ENCODE data around the gene TANGO6.

The TANGO6 gene

GRCh38 chr16:68961778-68962402 is 118.6 kb downstream of the TANGO6 start:
- no peak overlapping the region for H3K4me3 ChIP-seq (ENCODE audit: low read length)
- no peak overlapping the region for H3K4me2 ChIP-seq (ENCODE audit: low read depth, low read length)
- H3K27ac ChIP-seq (ENCODE audit: low read length), result no peak overlapping the region
- no peaks in the 10 kb centered on the region for H3K9me2 ChIP-seq (replicated peaks; ENCODE audit: insufficient read depth, low read length)
- H3K9ac ChIP-seq (ENCODE audit: low read length), result no peak overlapping the region
- DNase-seq, result no peak
- H3F3A ChIP-seq (ENCODE audit: insufficient read depth, low read length), result no peaks in the 10 kb centered on the region
- no peak for TF ChIP-seq EZH2phosphoT487 (IDR thresholded peaks at IDR 0.05; ENCODE audit: low read length)
- H4K20me1 ChIP-seq (ENCODE audit: insufficient read depth, low read length), result no peaks in the 10 kb centered on the region
- H3K36me3 ChIP-seq (replicated peaks; ENCODE audit: insufficient read depth, low read length), result no peaks in the 10 kb centered on the region
- no peaks in the 10 kb centered on the region for H3K4me1 ChIP-seq (ENCODE audit: low read length)
- H2AFZ ChIP-seq (ENCODE audit: low read length), result no peak overlapping the region
- no peaks in the 10 kb centered on the region for H3K27me3 ChIP-seq (replicated peaks; ENCODE audit: insufficient read depth, low read length)
- no peaks in the 10 kb centered on the region for H3K9me3 ChIP-seq (replicated peaks; ENCODE audit: insufficient read depth, low read length)
- H3K79me2 ChIP-seq (ENCODE audit: low read length), result no peaks in the 10 kb centered on the region

GRCh38 chr16:68969338-68969737 is 126.0 kb downstream of the TANGO6 start:
- Histone ChIP-seq H4K20me1 (ENCODE audit: insufficient read depth, low read length) (no peaks in the 10 kb centered on the region), H3K4me1 (ENCODE audit: low read length) (no peaks in the 10 kb centered on the region), H3K9me2 (replicated peaks; ENCODE audit: insufficient read depth, low read length) (no peaks in the 10 kb centered on the region), H3K79me2 (ENCODE audit: low read length) (no peaks in the 10 kb centered on the region), H3K9me3 (replicated peaks; ENCODE audit: insufficient read depth, low read length) (no peaks in the 10 kb centered on the region), H3K9ac (ENCODE audit: low read length) (no peak overlapping the region), H3K36me3 (replicated peaks; ENCODE audit: insufficient read depth, low read length) (no peaks in the 10 kb centered on the region), H3K4me2 (ENCODE audit: low read depth, low read length) (no peak overlapping the region), H3K27ac (ENCODE audit: low read length) (no peak overlapping the region), H3K27me3 (replicated peaks; ENCODE audit: insufficient read depth, low read length) (no peaks in the 10 kb centered on the region), H2AFZ (ENCODE audit: low read length) (no peak overlapping the region), H3F3A (ENCODE audit: insufficient read depth, low read length) (no peaks in the 10 kb centered on the region), H3K4me3 (ENCODE audit: low read length) (no peak overlapping the region)
- TF ChIP-seq EZH2phosphoT487 (IDR thresholded peaks at IDR 0.05; ENCODE audit: low read length), result no peak
- no peak for TF ChIP-seq CTCF (IDR thresholded peaks at IDR 0.05; ENCODE audit: low read length)
- TF ChIP-seq EZH2 (optimal IDR thresholded peaks at IDR 0.05; ENCODE audit: low read depth, low read length), result no peak
- no peak for DNase-seq

- H3K4me1 ChIP-seq (ENCODE audit: low read length), result no peaks in the 10 kb centered on the region
- H3K79me2 ChIP-seq (ENCODE audit: low read length), result no peaks in the 10 kb centered on the region
- H3K9ac ChIP-seq (ENCODE audit: low read length), result no peak overlapping the region
- no peaks in the 10 kb centered on the region for H3K9me2 ChIP-seq (replicated peaks; ENCODE audit: insufficient read depth, low read length)
- H4K20me1 ChIP-seq (ENCODE audit: insufficient read depth, low read length), result no peaks in the 10 kb centered on the region
- no peak overlapping the region for H3K4me3 ChIP-seq (ENCODE audit: low read length)
- H3K9me3 ChIP-seq (replicated peaks; ENCODE audit: insufficient read depth, low read length), result no peaks in the 10 kb centered on the region
- no peak for DNase-seq
- no peaks in the 10 kb centered on the region for H3F3A ChIP-seq (ENCODE audit: insufficient read depth, low read length)
- no peak overlapping the region for H2AFZ ChIP-seq (ENCODE audit: low read length)
- H3K36me3 ChIP-seq (replicated peaks; ENCODE audit: insufficient read depth, low read length), result no peaks in the 10 kb centered on the region
- H3K27ac ChIP-seq (ENCODE audit: low read length), result no peak overlapping the region
- no peaks in the 10 kb centered on the region for H3K27me3 ChIP-seq (replicated peaks; ENCODE audit: insufficient read depth, low read length)
- TF ChIP-seq EZH2 (optimal IDR thresholded peaks at IDR 0.05; ENCODE audit: low read depth, low read length), result no peak
- no peak for TF ChIP-seq CTCF (IDR thresholded peaks at IDR 0.05; ENCODE audit: low read length)
- no peak for TF ChIP-seq EZH2phosphoT487 (IDR thresholded peaks at IDR 0.05; ENCODE audit: low read length)
- no peak overlapping the region for H3K4me2 ChIP-seq (ENCODE audit: low read depth, low read length)
Measured at GRCh38 chr16:68972013-68972412, 128.7 kb downstream of the TANGO6 start.

- H3F3A ChIP-seq (ENCODE audit: insufficient read depth, low read length), result no peaks in the 10 kb centered on the region
- no peak for DNase-seq
- H3K27me3 ChIP-seq (replicated peaks; ENCODE audit: insufficient read depth, low read length), result no peaks in the 10 kb centered on the region
- H3K9me2 ChIP-seq (replicated peaks; ENCODE audit: insufficient read depth, low read length), result no peaks in the 10 kb centered on the region
- H4K20me1 ChIP-seq (ENCODE audit: insufficient read depth, low read length), result no peaks in the 10 kb centered on the region
- no peak overlapping the region for H3K4me3 ChIP-seq (ENCODE audit: low read length)
- no peaks in the 10 kb centered on the region for H3K79me2 ChIP-seq (ENCODE audit: low read length)
- H3K9me3 ChIP-seq (replicated peaks; ENCODE audit: insufficient read depth, low read length), result no peaks in the 10 kb centered on the region
- TF ChIP-seq CTCF (IDR thresholded peaks at IDR 0.05; ENCODE audit: low read length) (no peak), EZH2phosphoT487 (IDR thresholded peaks at IDR 0.05; ENCODE audit: low read length) (no peak), EZH2 (optimal IDR thresholded peaks at IDR 0.05; ENCODE audit: low read depth, low read length) (no peak)
- no peak overlapping the region for H3K4me2 ChIP-seq (ENCODE audit: low read depth, low read length)
- H3K4me1 ChIP-seq (ENCODE audit: low read length), result no peaks in the 10 kb centered on the region
- no peaks in the 10 kb centered on the region for H3K36me3 ChIP-seq (replicated peaks; ENCODE audit: insufficient read depth, low read length)
- no peak overlapping the region for H3K27ac ChIP-seq (ENCODE audit: low read length)
- H2AFZ ChIP-seq (ENCODE audit: low read length), result no peak overlapping the region
- no peak overlapping the region for H3K9ac ChIP-seq (ENCODE audit: low read length)
Measured at GRCh38 chr16:68972720-68973119, 129.4 kb downstream of the TANGO6 start.

Measured in MM.1S (cell line).